Head of caudate nucleus (tissue), 42 donors: Measurements from ENCODE around the gene CTBP2.

Experiments used
- DNase-seq, 42 donors: peaks; one replicate each; pipeline versions ENCODE4 v3.0.0 to v3.0.0-alpha.2; 2020 to 2021; ENCODE audit warnings: mixed read lengths in 7 of 42
- intact Hi-C: fragments of 100-400 bp; cut with DNase I; formaldehyde crosslinking; loops from one replicate; pipeline ENCODE4 v1.15.0; 2022

Gene CTBP2

GRCh38 chr10:125012851-125013528, 147.4 kb downstream of the CTBP2 start:
- DNase-seq: no peak
- intact Hi-C loops: no loop called here

GRCh38 chr10:125011926-125012705, 148.2 kb downstream of the CTBP2 start:
- intact Hi-C loops: no loop called here
- no peak for DNase-seq

- no peak for DNase-seq
- intact Hi-C loops: no loop called here
Observed at GRCh38 chr10:125011171-125011925, 149.0 kb downstream of the CTBP2 start.

- DNase-seq: peak in 1 of 42 donors; percentile 13
- intact Hi-C loops: no loop called here
Observed at GRCh38 chr10:125010362-125010761, 150.0 kb downstream of the CTBP2 start.

- intact Hi-C loops: no loop called here
- DNase-seq: peak in 3 of 42 donors; percentile 15 to 47 (median 21)
Observed at GRCh38 chr10:125009661-125010161, 150.7 kb downstream of the CTBP2 start.

GRCh38 chr10:125008689-125009638, 151.4 kb downstream of the CTBP2 start:
- intact Hi-C loops: no loop called here
- DNase-seq: peak in 1 of 42 donors; percentile 7

GRCh38 chr10:125007436-125007835, 152.9 kb downstream of the CTBP2 start:
- intact Hi-C loops: no loop called here
- DNase-seq: peak in 4 of 42 donors; percentile 5 to 41 (median 10)

- intact Hi-C loops: no loop called here
- DNase-seq: peak in 24 of 42 donors; percentile 2 to 76 (median 46)
Observed at GRCh38 chr10:125006921-125007426, 153.4 kb downstream of the CTBP2 start.

- intact Hi-C loops: no loop called here
- peak in 11 of 42 donors; percentile 2 to 17 (median 9) for DNase-seq
Observed at GRCh38 chr10:125006188-125006680, 154.1 kb downstream of the CTBP2 start.

GRCh38 chr10:125005312-125006187, 154.8 kb downstream of the CTBP2 start:
- peak in 24 of 42 donors; percentile 2 to 42 (median 12) for DNase-seq

GRCh38 chr10:125004571-125005311, 155.6 kb downstream of the CTBP2 start:
- intact Hi-C loops: no loop called here
- DNase-seq: peak in 24 of 42 donors; percentile 0 to 40 (median 10)

More at GRCh38 chr10:125005312-125006187, 154.8 kb downstream of the CTBP2 start:
- intact Hi-C loops: no loop called here

GRCh38 chr10:125003901-125004467, 156.4 kb downstream of the CTBP2 start:
- intact Hi-C loops: no loop called here

GRCh38 chr10:125003146-125003900, 157.0 kb downstream of the CTBP2 start:
- intact Hi-C loops: no loop called here
- peak in 23 of 42 donors; percentile 0 to 37 (median 10) for DNase-seq

More at GRCh38 chr10:125003901-125004467, 156.4 kb downstream of the CTBP2 start:
- DNase-seq: peak in 21 of 42 donors; percentile 0 to 35 (median 8)

GRCh38 chr10:125002423-125003145, 157.8 kb downstream of the CTBP2 start:
- DNase-seq: peak in 24 of 42 donors; percentile 0 to 42 (median 10)

More at GRCh38 chr10:125002423-125003145, 157.8 kb downstream of the CTBP2 start:
- intact Hi-C loops: no loop called here
